A549 (cell line): ENCODE measurements around the gene SYTL1.
A peak's percentile ranks its signal among the peaks of the same experiment; 100 is the strongest.

Source experiments
- CBX8 ChIP-seq: fragments of 200-600 bp; sonication (generic); IDR thresholded peaks from 2 replicates; pipeline ENCODE4 v1.6.1; 2016
- CEBPB ChIP-seq, 2 experiments: fragments of >200 bp in 1 of 2; sonication (Bioruptor Twin) in 1 of 2; formaldehyde crosslinking in 1 of 2; IDR thresholded peaks; 2 replicates each; pipeline ENCODE4 v1.6.1; 2012 to 2016
- CTCF ChIP-seq: fragments of >200 bp; sonication (Bioruptor Twin); formaldehyde crosslinking; IDR thresholded peaks from 3 replicates; pipeline ENCODE4 v1.5.1; 2016
- HEYL ChIP-seq: fragments of 250-450 bp; sonication (Bioruptor Pico); IDR thresholded peaks from 2 replicates; pipeline ENCODE4 v1.8.0; 2021; ENCODE audit warnings: mild to moderate bottlenecking, moderate library complexity
- MAZ ChIP-seq: fragments of 150-350 bp; IDR thresholded peaks from 2 replicates; pipeline ENCODE4 v1.6.1; 2014; ENCODE audit warnings: antibody characterized with exemption, low read depth, low read length, borderline replicate concordance
- POLR2A ChIP-seq: IDR thresholded peaks from 2 replicates; pipeline ENCODE4 v1.6.1; 2012; ENCODE audit warnings: mild to moderate bottlenecking, low read length
- RCOR1 ChIP-seq: fragments of 150-350 bp; IDR thresholded peaks from 2 replicates; pipeline ENCODE4 v1.6.1; 2014; ENCODE audit warnings: antibody characterized with exemption, low read length, low read depth
- USF2 ChIP-seq: fragments of 450-650 bp; IDR thresholded peaks from 2 replicates; pipeline ENCODE4 v1.6.1; 2014; ENCODE audit warnings: antibody characterized with exemption
- ZSCAN20 ChIP-seq: fragments of 250-450 bp; sonication (Bioruptor Pico); IDR thresholded peaks from 2 replicates; pipeline ENCODE4 v1.8.0; 2022; ENCODE audit warnings: mild to moderate bottlenecking, moderate library complexity
- TF ChIP-seq, protein P1 (sequence below): fragments of >200 bp; sonication (Bioruptor Twin); formaldehyde crosslinking; IDR thresholded peaks from 3 replicates; pipeline ENCODE4 v1.6.1; 2016
- TF ChIP-seq, protein P2 (sequence below): fragments of 200-600 bp; sonication (generic); IDR thresholded peaks from 2 replicates; pipeline ENCODE4 v1.6.1; 2016; ENCODE audit warnings: antibody characterized with exemption, mild to moderate bottlenecking, moderate library complexity

GRCh38 chr1:27300341-27301051 is 41.3 kb upstream of the SYTL1 start:
- TF ChIP-seq USF2 (no peak), POLR2A (no peak), RCOR1 (no peak), CTCF (peak; percentile 79), CBX8 (no peak), CEBPB (IDR thresholded peaks at IDR 0.05) (no peak), MAZ (no peak), HEYL (no peak), ZSCAN20 (CRISPR knock-in tag) (no peak)
- TF ChIP-seq, protein P1, sequence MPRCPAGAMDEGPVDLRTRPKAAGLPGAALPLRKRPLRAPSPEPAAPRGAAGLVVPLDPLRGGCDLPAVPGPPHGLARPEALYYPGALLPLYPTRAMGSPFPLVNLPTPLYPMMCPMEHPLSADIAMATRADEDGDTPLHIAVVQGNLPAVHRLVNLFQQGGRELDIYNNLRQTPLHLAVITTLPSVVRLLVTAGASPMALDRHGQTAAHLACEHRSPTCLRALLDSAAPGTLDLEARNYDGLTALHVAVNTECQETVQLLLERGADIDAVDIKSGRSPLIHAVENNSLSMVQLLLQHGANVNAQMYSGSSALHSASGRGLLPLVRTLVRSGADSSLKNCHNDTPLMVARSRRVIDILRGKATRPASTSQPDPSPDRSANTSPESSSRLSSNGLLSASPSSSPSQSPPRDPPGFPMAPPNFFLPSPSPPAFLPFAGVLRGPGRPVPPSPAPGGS, result no peak
- TF ChIP-seq, protein P2, sequence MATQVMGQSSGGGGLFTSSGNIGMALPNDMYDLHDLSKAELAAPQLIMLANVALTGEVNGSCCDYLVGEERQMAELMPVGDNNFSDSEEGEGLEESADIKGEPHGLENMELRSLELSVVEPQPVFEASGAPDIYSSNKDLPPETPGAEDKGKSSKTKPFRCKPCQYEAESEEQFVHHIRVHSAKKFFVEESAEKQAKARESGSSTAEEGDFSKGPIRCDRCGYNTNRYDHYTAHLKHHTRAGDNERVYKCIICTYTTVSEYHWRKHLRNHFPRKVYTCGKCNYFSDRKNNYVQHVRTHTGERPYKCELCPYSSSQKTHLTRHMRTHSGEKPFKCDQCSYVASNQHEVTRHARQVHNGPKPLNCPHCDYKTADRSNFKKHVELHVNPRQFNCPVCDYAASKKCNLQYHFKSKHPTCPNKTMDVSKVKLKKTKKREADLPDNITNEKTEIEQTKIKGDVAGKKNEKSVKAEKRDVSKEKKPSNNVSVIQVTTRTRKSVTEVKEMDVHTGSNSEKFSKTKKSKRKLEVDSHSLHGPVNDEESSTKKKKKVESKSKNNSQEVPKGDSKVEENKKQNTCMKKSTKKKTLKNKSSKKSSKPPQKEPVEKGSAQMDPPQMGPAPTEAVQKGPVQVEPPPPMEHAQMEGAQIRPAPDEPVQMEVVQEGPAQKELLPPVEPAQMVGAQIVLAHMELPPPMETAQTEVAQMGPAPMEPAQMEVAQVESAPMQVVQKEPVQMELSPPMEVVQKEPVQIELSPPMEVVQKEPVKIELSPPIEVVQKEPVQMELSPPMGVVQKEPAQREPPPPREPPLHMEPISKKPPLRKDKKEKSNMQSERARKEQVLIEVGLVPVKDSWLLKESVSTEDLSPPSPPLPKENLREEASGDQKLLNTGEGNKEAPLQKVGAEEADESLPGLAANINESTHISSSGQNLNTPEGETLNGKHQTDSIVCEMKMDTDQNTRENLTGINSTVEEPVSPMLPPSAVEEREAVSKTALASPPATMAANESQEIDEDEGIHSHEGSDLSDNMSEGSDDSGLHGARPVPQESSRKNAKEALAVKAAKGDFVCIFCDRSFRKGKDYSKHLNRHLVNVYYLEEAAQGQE, result no peak
